Measurements from ENCODE around the gene MAL.

The MAL gene

GRCh38 chr2:95027369-95027720 is 1.8 kb downstream of the MAL start:
- no peaks in the 10 kb centered on the region for H3F3A ChIP-seq (ENCODE audit: insufficient read depth, low read length)
- H3K9ac ChIP-seq (ENCODE audit: low read length), result no peak overlapping the region
- H2AFZ ChIP-seq (ENCODE audit: low read length), result no peak overlapping the region
- H4K20me1 ChIP-seq (ENCODE audit: insufficient read depth, low read length), result no peaks in the 10 kb centered on the region
- H3K27ac ChIP-seq (ENCODE audit: low read depth, low read length, poor library complexity, severe bottlenecking), result no peak overlapping the region
- no peaks in the 10 kb centered on the region for H3K27me3 ChIP-seq (ENCODE audit: insufficient read depth, low read length)
- H3K36me3 ChIP-seq (ENCODE audit: insufficient read depth, low read length), result no peaks in the 10 kb centered on the region
- no peak for TF ChIP-seq EZH2 (IDR thresholded peaks at IDR 0.05; ENCODE audit: borderline replicate concordance, low read length)
- TF ChIP-seq CTCF (IDR thresholded peaks at IDR 0.05; ENCODE audit: low read length), result no peak
- no peaks in the 10 kb centered on the region for H3K9me2 ChIP-seq (ENCODE audit: low read depth, low read length)
- H3K79me2 ChIP-seq (ENCODE audit: insufficient read depth, low read length), result no peaks in the 10 kb centered on the region
- H3K4me1 ChIP-seq (ENCODE audit: insufficient read depth, low read length, severe bottlenecking), result no peaks in the 10 kb centered on the region
- no peaks in the 10 kb centered on the region for H3K9me3 ChIP-seq (ENCODE audit: low read length)
- H3K4me3 ChIP-seq (ENCODE audit: low read depth, low read length, poor library complexity, severe bottlenecking), result no peak overlapping the region
- H3K4me2 ChIP-seq (ENCODE audit: low read length), result no peak overlapping the region

GRCh38 chr2:95029898-95030341 is 4.4 kb downstream of the MAL start:
- H3K36me3 ChIP-seq (ENCODE audit: insufficient read depth, low read length), result no peaks in the 10 kb centered on the region

GRCh38 chr2:95030496-95030895 is 5.0 kb downstream of the MAL start:
- no peaks in the 10 kb centered on the region for H3K4me1 ChIP-seq (ENCODE audit: insufficient read depth, low read length, severe bottlenecking)
- H3K9me2 ChIP-seq (ENCODE audit: low read depth, low read length), result no peaks in the 10 kb centered on the region
- no peak overlapping the region for H3K4me2 ChIP-seq (ENCODE audit: low read length)
- no peak overlapping the region for H2AFZ ChIP-seq (ENCODE audit: low read length)
- H3K9me3 ChIP-seq (ENCODE audit: low read length), result no peaks in the 10 kb centered on the region
- no peaks in the 10 kb centered on the region for H4K20me1 ChIP-seq (ENCODE audit: insufficient read depth, low read length)
- H3K27me3 ChIP-seq (ENCODE audit: insufficient read depth, low read length), result no peaks in the 10 kb centered on the region
- no peak overlapping the region for H3K4me3 ChIP-seq (ENCODE audit: low read depth, low read length, poor library complexity, severe bottlenecking)
- H3K79me2 ChIP-seq (ENCODE audit: insufficient read depth, low read length), result no peaks in the 10 kb centered on the region
- TF ChIP-seq EZH2 (IDR thresholded peaks at IDR 0.05; ENCODE audit: borderline replicate concordance, low read length), result no peak
- no peak for TF ChIP-seq CTCF (IDR thresholded peaks at IDR 0.05; ENCODE audit: low read length)
- no peak overlapping the region for H3K27ac ChIP-seq (ENCODE audit: low read depth, low read length, poor library complexity, severe bottlenecking)
- no peak overlapping the region for H3K9ac ChIP-seq (ENCODE audit: low read length)
- no peaks in the 10 kb centered on the region for H3F3A ChIP-seq (ENCODE audit: insufficient read depth, low read length)
- H3K36me3 ChIP-seq (ENCODE audit: insufficient read depth, low read length), result no peaks in the 10 kb centered on the region

More at GRCh38 chr2:95029898-95030341, 4.4 kb downstream of the MAL start:
- H2AFZ ChIP-seq (ENCODE audit: low read length), result no peak overlapping the region
- no peaks in the 10 kb centered on the region for H3K4me1 ChIP-seq (ENCODE audit: insufficient read depth, low read length, severe bottlenecking)
- H4K20me1 ChIP-seq (ENCODE audit: insufficient read depth, low read length), result no peaks in the 10 kb centered on the region
- H3K9me2 ChIP-seq (ENCODE audit: low read depth, low read length), result no peaks in the 10 kb centered on the region
- no peaks in the 10 kb centered on the region for H3F3A ChIP-seq (ENCODE audit: insufficient read depth, low read length)
- no peak for TF ChIP-seq EZH2 (IDR thresholded peaks at IDR 0.05; ENCODE audit: borderline replicate concordance, low read length)
- no peak for TF ChIP-seq CTCF (IDR thresholded peaks at IDR 0.05; ENCODE audit: low read length)
- H3K4me3 ChIP-seq (ENCODE audit: low read depth, low read length, poor library complexity, severe bottlenecking), result no peak overlapping the region
- H3K4me2 ChIP-seq (ENCODE audit: low read length), result no peak overlapping the region
- no peaks in the 10 kb centered on the region for H3K27me3 ChIP-seq (ENCODE audit: insufficient read depth, low read length)
- no peaks in the 10 kb centered on the region for H3K9me3 ChIP-seq (ENCODE audit: low read length)
- H3K79me2 ChIP-seq (ENCODE audit: insufficient read depth, low read length), result no peaks in the 10 kb centered on the region
- H3K9ac ChIP-seq (ENCODE audit: low read length), result no peak overlapping the region
- no peak overlapping the region for H3K27ac ChIP-seq (ENCODE audit: low read depth, low read length, poor library complexity, severe bottlenecking)

Data from OCI-LY1 (cell line).